Skeletal muscle tissue (tissue), 4 donors: Measurements from ENCODE around the gene CCSER1. TPM values are rescaled to one million over a fixed set of nuclear protein-coding genes. Genes with fewer than 3 reads are reported as not detected.
"Not testable (repeated sequence)": the region's sequence is repeated elsewhere in the genome, so short reads cannot be mapped to it uniquely, and the experiment has no call there.

Experiments
- H3K27ac ChIP-seq: one replicate; pipeline ENCODE4 v1.7.0; 2013; ENCODE audit warnings: mild to moderate bottlenecking, low read depth, low read length, inconsistent platforms
- H3K27me3 ChIP-seq, 3 donors: one replicate each; pipeline ENCODE4 v1.7.0; 2013; ENCODE audit warnings: low read length in 3 of 3; ENCODE audit not compliant: control insufficient read depth in 3 of 3, insufficient read depth in 3 of 3
- H3K36me3 ChIP-seq, 3 donors: one replicate each; pipeline ENCODE4 v1.7.0; 2013; ENCODE audit warnings: low read length in 3 of 3; ENCODE audit not compliant: control insufficient read depth in 3 of 3, insufficient read depth in 3 of 3
- H3K4me1 ChIP-seq, 3 donors: one replicate each; pipeline ENCODE4 v1.7.0; 2013; ENCODE audit warnings: low read length in 3 of 3, mild to moderate bottlenecking in 3 of 3; ENCODE audit not compliant: control insufficient read depth in 3 of 3, insufficient read depth in 3 of 3
- H3K4me3 ChIP-seq, 3 donors: one replicate each; pipeline ENCODE4 v1.7.0; 2013; ENCODE audit warnings: low read length in 3 of 3
- H3K9ac ChIP-seq, 3 donors: one replicate each; pipeline ENCODE4 v1.7.0; 2013; ENCODE audit warnings: low read length in 3 of 3, mild to moderate bottlenecking in 3 of 3, moderate library complexity in 2 of 3, low read depth in 1 of 3
- H3K9me3 ChIP-seq, 3 donors: one replicate each; pipeline ENCODE4 v1.7.0; 2013; ENCODE audit warnings: low read length in 3 of 3; ENCODE audit not compliant: control insufficient read depth in 3 of 3
- total RNA-seq: library from RNA; depleted of rRNA; stranded (reverse); fragments of >200 nt; gene quantifications from one replicate; pipeline ENCODE4 v1.2.3, GENCODE V29; 2014
- donor health status: Osteomylitis.

CCSER1 gene
- total RNA-seq, 1 donor from 2014 or later = 1.0 TPM

GRCh38 chr4:90254357-90254756, 127.2 kb downstream of the CCSER1 start:
- Histone ChIP-seq H3K27me3 (no peaks in the 10 kb centered on the region), H3K4me1 (no peaks in the 10 kb centered on the region), H3K9me3 (no peaks in the 10 kb centered on the region), H3K4me3 (no peak overlapping the region), H3K9ac (no peak overlapping the region), H3K27ac (no peak overlapping the region), H3K36me3 (no peaks in the 10 kb centered on the region)

GRCh38 chr4:90274175-90274574, 147.0 kb downstream of the CCSER1 start:
- Histone ChIP-seq H3K4me3 (no peak overlapping the region), H3K4me1 (no peaks in the 10 kb centered on the region), H3K9ac (no peak overlapping the region), H3K36me3 (no peaks in the 10 kb centered on the region), H3K9me3 (no peaks in the 10 kb centered on the region), H3K27ac (no peak overlapping the region), H3K27me3 (no peaks in the 10 kb centered on the region)

DNA sequence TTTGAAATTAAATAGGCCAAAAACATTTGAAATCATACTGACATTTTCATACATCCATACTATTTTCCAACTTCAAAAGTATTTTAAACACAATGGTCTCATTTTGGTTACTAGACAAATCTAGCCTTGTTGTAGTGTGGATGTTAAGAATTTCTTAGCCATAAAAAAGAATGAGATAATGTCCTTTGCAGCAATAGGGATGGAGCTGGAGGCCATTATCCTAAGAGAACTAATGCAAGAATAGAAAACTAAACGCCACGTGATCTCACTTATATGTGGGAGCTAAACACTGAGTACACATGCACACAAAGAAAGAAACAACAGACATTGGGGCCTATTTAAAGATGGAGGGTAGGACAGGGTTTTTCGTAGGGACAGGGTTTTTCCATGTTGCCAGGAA, 153.8 kb downstream of the CCSER1 start:
- Histone ChIP-seq H3K27ac (no peak overlapping the region), H3K4me1 (no peaks in the 10 kb centered on the region), H3K36me3 (no peaks in the 10 kb centered on the region), H3K9me3 (no peaks in the 10 kb centered on the region), H3K27me3 (no peaks in the 10 kb centered on the region), H3K9ac (no peak overlapping the region), H3K4me3 (no peak overlapping the region)

- H3K4me1 ChIP-seq = no peaks in the 10 kb centered on the region
- H3K9me3 ChIP-seq = no peaks in the 10 kb centered on the region
- no peak overlapping the region for H3K4me3 ChIP-seq
- no peak overlapping the region for H3K9ac ChIP-seq
- no peaks in the 10 kb centered on the region for H3K27me3 ChIP-seq
- no peak overlapping the region for H3K27ac ChIP-seq
- no peaks in the 10 kb centered on the region for H3K36me3 ChIP-seq
Observed at GRCh38 chr4:90281541-90282355, 154.6 kb downstream of the CCSER1 start.

DNA sequence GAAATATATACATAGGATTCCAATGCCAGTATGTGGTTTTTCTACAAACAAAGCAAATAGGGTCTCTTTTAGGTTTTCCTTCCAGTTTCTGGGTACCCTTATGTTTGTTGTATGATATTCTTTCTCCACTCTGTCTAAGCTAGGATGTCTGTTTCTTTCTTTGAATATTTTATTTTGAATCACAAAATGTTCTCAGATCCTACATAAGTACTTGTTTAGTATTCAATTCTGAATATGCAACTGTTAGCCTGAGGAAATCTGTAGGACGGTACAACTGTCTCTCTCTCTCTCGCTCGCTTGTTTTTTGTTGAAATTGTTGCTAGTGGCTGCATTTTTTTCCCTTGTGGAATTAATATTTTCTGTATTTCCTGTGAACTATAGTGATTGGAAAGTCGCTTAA, 163.2 kb downstream of the CCSER1 start:
- Histone ChIP-seq H3K9ac (no peak overlapping the region), H3K27ac (no peak overlapping the region), H3K4me3 (no peak overlapping the region), H3K9me3 (no peaks in the 10 kb centered on the region), H3K4me1 (no peaks in the 10 kb centered on the region), H3K27me3 (no peaks in the 10 kb centered on the region), H3K36me3 (no peaks in the 10 kb centered on the region)

GRCh38 chr4:90292438-90292837, 165.2 kb downstream of the CCSER1 start:
- Histone ChIP-seq H3K4me3 (no peak overlapping the region), H3K36me3 (no peaks in the 10 kb centered on the region), H3K27ac (no peak overlapping the region), H3K9me3 (no peaks in the 10 kb centered on the region), H3K9ac (no peak overlapping the region), H3K27me3 (no peaks in the 10 kb centered on the region), H3K4me1 (no peaks in the 10 kb centered on the region)

- Histone ChIP-seq H3K36me3 (no peaks in the 10 kb centered on the region), H3K4me3 (no peak overlapping the region), H3K9me3 (no peaks in the 10 kb centered on the region), H3K9ac (no peak overlapping the region), H3K27ac (no peak overlapping the region), H3K4me1 (no peaks in the 10 kb centered on the region), H3K27me3 (no peaks in the 10 kb centered on the region)
Observed at GRCh38 chr4:90293320-90293719, 166.1 kb downstream of the CCSER1 start.

DNA sequence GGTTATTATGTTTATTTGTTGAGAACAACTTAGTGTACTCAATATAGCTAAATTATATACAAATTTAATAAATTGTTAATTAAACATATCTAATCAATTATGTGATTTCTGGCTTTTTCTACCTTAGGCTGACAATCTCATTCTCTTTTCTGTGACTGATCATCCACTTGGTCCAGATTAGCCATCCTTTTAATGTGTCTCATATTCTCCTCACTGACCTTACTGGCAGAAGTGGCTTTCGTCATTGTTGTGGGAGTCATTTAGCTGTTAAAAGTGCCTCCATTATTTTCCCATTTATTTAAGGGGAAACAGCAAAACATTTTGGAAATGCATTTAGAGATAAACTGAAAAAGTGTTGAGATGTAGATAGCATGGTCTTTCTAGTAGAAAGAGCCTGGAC, 172.2 kb downstream of the CCSER1 start:
- no peaks in the 10 kb centered on the region for H3K9me3 ChIP-seq
- no peak overlapping the region for H3K27ac ChIP-seq
- H3K4me3 ChIP-seq = no peak overlapping the region
- no peaks in the 10 kb centered on the region for H3K4me1 ChIP-seq
- H3K36me3 ChIP-seq = no peaks in the 10 kb centered on the region
- H3K27me3 ChIP-seq = no peaks in the 10 kb centered on the region
- H3K9ac ChIP-seq = no peak overlapping the region

GRCh38 chr4:90306810-90307209, 179.6 kb downstream of the CCSER1 start:
- H3K27ac ChIP-seq = no peak overlapping the region
- no peak overlapping the region for H3K4me3 ChIP-seq
- H3K9ac ChIP-seq = no peak overlapping the region
- H3K4me1 ChIP-seq = no peaks in the 10 kb centered on the region
- no peaks in the 10 kb centered on the region for H3K9me3 ChIP-seq
- H3K27me3 ChIP-seq = no peaks in the 10 kb centered on the region
- no peaks in the 10 kb centered on the region for H3K36me3 ChIP-seq

DNA sequence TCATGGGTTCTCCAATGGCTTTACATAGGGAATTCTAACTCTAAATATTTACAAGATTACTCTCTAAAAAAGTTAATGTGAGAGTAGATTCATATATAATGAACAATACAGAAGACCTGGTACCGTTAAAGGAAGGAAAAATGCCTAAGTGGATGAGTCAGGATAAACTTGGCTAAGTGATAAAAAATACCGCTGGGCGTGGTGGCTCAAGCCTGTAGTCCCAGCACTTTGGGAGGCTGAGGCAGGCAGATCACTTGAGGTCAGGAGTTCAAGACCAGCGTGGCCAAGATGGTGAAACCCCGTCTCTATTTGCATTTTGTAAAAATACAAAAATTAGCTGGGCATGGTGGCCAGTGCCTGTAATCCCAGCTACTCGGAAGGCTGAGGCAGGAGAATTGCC, 189.9 kb downstream of the CCSER1 start:
- H3K9ac ChIP-seq, H3K27me3 ChIP-seq, H3K4me3 ChIP-seq, H3K4me1 ChIP-seq, H3K9me3 ChIP-seq, H3K27ac ChIP-seq, H3K36me3 ChIP-seq: not testable (repeated sequence)
